H9 (cell line): ENCODE results near the gene PTPRN2. TPM values are rescaled to one million over a fixed set of nuclear protein-coding genes. Genes with fewer than 3 reads are reported as not detected.

Experiments used
- DNase-seq: peaks from one replicate; pipeline ENCODE4 v3.0.0-alpha.2; 2017
- H2AFZ ChIP-seq: one replicate; pipeline ENCODE4 v1.6.1; 2013; ENCODE audit warnings: mild to moderate bottlenecking, low read length, control low read depth, moderate library complexity
- H2AK5ac ChIP-seq: 2 replicates; pipeline ENCODE4 v1.6.1; 2013; ENCODE audit warnings: low read length, control low read depth, mixed read lengths; ENCODE audit not compliant: insufficient read length
- H2BK120ac ChIP-seq: one replicate; pipeline ENCODE4 v1.6.1; 2013; ENCODE audit warnings: low read depth, mild to moderate bottlenecking, low read length, control low read depth, inconsistent platforms; ENCODE audit not compliant: poor library complexity, severe bottlenecking
- H2BK12ac ChIP-seq: 2 replicates; pipeline ENCODE4 v1.6.1; 2013; ENCODE audit warnings: low read length, control low read depth, mixed read lengths, low read depth; ENCODE audit not compliant: insufficient read length
- H2BK15ac ChIP-seq: 2 replicates; pipeline ENCODE4 v1.6.1; 2013; ENCODE audit warnings: low read depth, low read length, control low read depth
- H2BK20ac ChIP-seq: one replicate; pipeline ENCODE4 v1.6.1; 2013; ENCODE audit warnings: low read depth, mild to moderate bottlenecking, low read length, control low read depth, inconsistent platforms; ENCODE audit not compliant: poor library complexity, severe bottlenecking
- H2BK5ac ChIP-seq: 2 replicates; pipeline ENCODE4 v1.6.1; 2013; ENCODE audit warnings: low read length, control low read depth, mixed read lengths; ENCODE audit not compliant: insufficient read length
- H3K14ac ChIP-seq: 2 replicates; pipeline ENCODE4 v1.6.1; 2013; ENCODE audit warnings: low read length, control low read depth; ENCODE audit not compliant: insufficient read depth
- H3K18ac ChIP-seq: 2 replicates; pipeline ENCODE4 v1.6.1; 2013; ENCODE audit warnings: low read depth, mild to moderate bottlenecking, mixed read lengths, low read length, control low read depth; ENCODE audit not compliant: insufficient read length
- H3K23ac ChIP-seq: 2 replicates; pipeline ENCODE4 v1.6.1; 2013; ENCODE audit warnings: low read length, control low read depth, mixed read lengths, low read depth; ENCODE audit not compliant: insufficient read length
- H3K23me2 ChIP-seq: 2 replicates; pipeline ENCODE4 v1.6.1; 2013; ENCODE audit warnings: low read depth, mild to moderate bottlenecking, mixed read lengths, low read length, control low read depth; ENCODE audit not compliant: insufficient read length, poor library complexity, severe bottlenecking
- H3K27ac ChIP-seq: 2 replicates; pipeline ENCODE4 v1.5.1; 2013; ENCODE audit warnings: low read length, control low read depth, mixed read lengths, low read depth; ENCODE audit not compliant: insufficient read length
- H3K27me3 ChIP-seq: 2 replicates; pipeline ENCODE4 v1.6.1; 2013; ENCODE audit warnings: low read length, control low read depth, inconsistent platforms; ENCODE audit not compliant: insufficient read depth
- H3K4ac ChIP-seq: 2 replicates; pipeline ENCODE4 v1.6.1; 2013; ENCODE audit warnings: low read depth, mild to moderate bottlenecking, control low read depth, inconsistent platforms, low read length, moderate library complexity
- H3K4me1 ChIP-seq: 2 replicates; pipeline ENCODE4 v1.6.1; 2013; ENCODE audit warnings: low read length, control low read depth, inconsistent platforms; ENCODE audit not compliant: insufficient read depth
- H3K4me2 ChIP-seq: 2 replicates; pipeline ENCODE4 v1.6.1; 2013; ENCODE audit warnings: low read length, control low read depth, mixed read lengths; ENCODE audit not compliant: insufficient read length, insufficient read depth
- H3K56ac ChIP-seq: 2 replicates; pipeline ENCODE4 v1.6.1; 2013; ENCODE audit warnings: low read depth, mild to moderate bottlenecking, mixed read lengths, low read length, control low read depth; ENCODE audit not compliant: insufficient read length
- H3K79me1 ChIP-seq: 2 replicates; pipeline ENCODE4 v1.6.1; 2013; ENCODE audit warnings: low read depth, mild to moderate bottlenecking, moderate library complexity, low read length, control low read depth, inconsistent platforms; ENCODE audit not compliant: insufficient read depth, poor library complexity, severe bottlenecking
- H3K79me2 ChIP-seq: 2 replicates; pipeline ENCODE4 v1.6.1; 2013; ENCODE audit warnings: low read length, control low read depth, inconsistent platforms; ENCODE audit not compliant: insufficient read depth
- H3K9ac ChIP-seq: 2 replicates; pipeline ENCODE4 v1.6.1; 2013; ENCODE audit warnings: low read length, control low read depth, mixed read lengths; ENCODE audit not compliant: insufficient read length; ENCODE audit errors: extremely low read depth
- H3K9me3 ChIP-seq: one replicate; pipeline ENCODE4 v1.6.1; 2013; ENCODE audit warnings: low read depth, low read length, inconsistent platforms; ENCODE audit not compliant: control insufficient read depth
- H3T11ph ChIP-seq: one replicate; pipeline ENCODE4 v1.6.1; 2013; ENCODE audit warnings: mild to moderate bottlenecking, low read length, control low read depth, inconsistent platforms
- H4K20me1 ChIP-seq: one replicate; pipeline ENCODE4 v1.6.1; 2013; ENCODE audit not compliant: control insufficient read depth, insufficient read length, insufficient read depth
- H4K5ac ChIP-seq: 2 replicates; pipeline ENCODE4 v1.6.1; 2013; ENCODE audit warnings: low read depth, mild to moderate bottlenecking, mixed read lengths, low read length, control low read depth; ENCODE audit not compliant: insufficient read length
- H4K8ac ChIP-seq: replicated peaks from 2 replicates; pipeline ENCODE4 v1.6.1; 2013; ENCODE audit warnings: low read length, control low read depth, mixed read lengths, low read depth; ENCODE audit not compliant: insufficient read length
- H4K91ac ChIP-seq: 2 replicates; pipeline ENCODE4 v1.6.1; 2013; ENCODE audit warnings: low read depth, mild to moderate bottlenecking, moderate library complexity, mixed read lengths, low read length, control low read depth; ENCODE audit not compliant: insufficient read length
- H3K27ac Mint-ChIP-seq, 3 experiments: 2 replicates in 2 of 3; 3 replicates in 1 of 3; pipeline ENCODE4 v1.8.0; 2020 to 2021; ENCODE audit warnings: mixed read lengths in 3 of 3, mild to moderate bottlenecking in 1 of 3, moderate library complexity in 1 of 3
- H3K27me3 Mint-ChIP-seq: 2 replicates; pipeline ENCODE4 v1.8.0; 2021; ENCODE audit warnings: low read depth, mild to moderate bottlenecking, moderate library complexity, mixed read lengths
- H3K36me3 Mint-ChIP-seq, 3 experiments: 2 replicates in 2 of 3; 3 replicates in 1 of 3; pipeline ENCODE4 v1.8.0; 2020 to 2021; ENCODE audit warnings: low read depth in 3 of 3, mixed read lengths in 3 of 3; ENCODE audit not compliant: insufficient read depth in 1 of 3
- H3K4me1 Mint-ChIP-seq, 2 experiments: 2 replicates each; pipeline ENCODE4 v1.8.0; 2020; ENCODE audit warnings: mixed read lengths in 2 of 2
- H3K4me3 Mint-ChIP-seq, 2 experiments: 2 replicates in 1 of 2; 3 replicates in 1 of 2; pipeline ENCODE4 v1.8.0; 2020 to 2021; ENCODE audit warnings: mild to moderate bottlenecking in 2 of 2, mixed read lengths in 2 of 2, moderate library complexity in 1 of 2
- H3K9me3 Mint-ChIP-seq, 2 experiments: 2 replicates in 1 of 2; 3 replicates in 1 of 2; pipeline ENCODE4 v1.8.0; 2020; ENCODE audit warnings: mild to moderate bottlenecking in 2 of 2, mixed read lengths in 2 of 2, moderate library complexity in 1 of 2
- WGBS: extraction: QIAGEN DNeasy Blood & Tissue Kit; methylation state at CpG from one replicate; pipeline ENCODE4 v1.1.7; 2013; ENCODE audit warnings: missing lambda C conversion rate, low lambda C conversion rate, mixed read lengths; ENCODE audit not compliant: insufficient read length; ENCODE audit errors: extremely low coverage; 5-methylcytosine and 5-hydroxymethylcytosine counted together
- total RNA-seq: library from RNA; stranded (reverse); gene quantifications from 2 replicates; pipeline ENCODE4 v1.2.1, GENCODE V29; 2021
- TF ChIP-seq, protein P1 (sequence below): fragments of 200-600 bp; sonication (generic); conservative IDR thresholded peaks from 3 replicates; pipeline ENCODE4 v1.8.0; 2021; ENCODE audit warnings: antibody characterized with exemption, mild to moderate bottlenecking

The PTPRN2 gene
- total RNA-seq, 1 experiment from 2014 or later: 5.2 TPM

DNA sequence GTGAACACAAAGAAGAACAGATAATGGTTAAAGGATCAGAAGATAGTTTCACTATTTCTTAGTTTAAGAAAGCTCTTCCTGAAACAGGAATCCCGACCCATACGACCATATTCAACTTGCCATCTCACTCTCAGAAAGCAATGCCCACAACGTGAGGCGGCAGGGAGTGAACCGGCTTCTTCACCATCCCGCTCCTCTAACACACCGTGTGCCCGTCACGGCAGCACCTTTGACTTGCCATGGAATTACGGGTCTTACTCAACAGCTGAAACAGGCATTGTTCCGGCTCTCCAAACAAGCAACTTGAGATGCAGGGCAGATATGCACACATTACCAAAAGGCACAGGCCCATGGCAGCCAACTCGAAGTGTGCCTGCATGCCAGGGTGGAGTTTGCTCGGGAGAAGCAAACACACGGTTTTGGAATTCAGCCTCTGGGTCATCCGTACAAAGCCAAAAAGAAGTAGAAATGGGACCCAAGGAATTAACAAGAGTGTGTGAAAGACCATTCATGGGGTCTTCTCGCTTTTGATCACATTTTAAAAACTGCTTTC is 957.2 kb downstream of the PTPRN2 start:
- no peak overlapping the region for H3T11ph ChIP-seq

More for the DNA sequence above, 957.2 kb downstream of the PTPRN2 start:
- Histone ChIP-seq H2BK120ac (no peak overlapping the region), H3K4me1 (no peaks in the 10 kb centered on the region), H2AFZ (no peak overlapping the region), H3K4ac (no peak overlapping the region), H3K23ac (no peak overlapping the region), H4K91ac (no peak overlapping the region), H3K14ac (no peak overlapping the region; the same call in 1 of the 2 replicates), H3K23me2 (no peaks in the 10 kb centered on the region), H3K79me2 (no peaks in the 10 kb centered on the region), H4K8ac (no peak overlapping the region), H3K79me1 (no peaks in the 10 kb centered on the region), H4K20me1 (no peaks in the 10 kb centered on the region), H3K27me3 (no peaks in the 10 kb centered on the region; the same call in 1 of the 2 replicates), H2AK5ac (no peak overlapping the region), H2BK20ac (no peak overlapping the region), H3K56ac (no peak overlapping the region), H3K9me3 (no peaks in the 10 kb centered on the region), H2BK15ac (no peak overlapping the region), H4K5ac (no peak overlapping the region), H3K4me2 (no peak overlapping the region), H3K27ac (no peak overlapping the region), H2BK12ac (no peak overlapping the region), H2BK5ac (no peak overlapping the region), H3K18ac (no peak overlapping the region), H3K9ac (no peak overlapping the region)
- no peak for DNase-seq
- no peak overlapping the region for H3K4me3 Mint-ChIP-seq
- no peak overlapping the region for H3K27ac Mint-ChIP-seq
- peaks cover 3 to 7% of the 10 kb centered on the region in 2 experiments; a peak in 2 of 4 replicates for H3K4me1 Mint-ChIP-seq
- WGBS: no CpG with 5 or more reads among the region's 16 CpGs
- no peaks in the 10 kb centered on the region for H3K9me3 Mint-ChIP-seq
- no peaks in the 10 kb centered on the region for H3K36me3 Mint-ChIP-seq
- H3K27me3 Mint-ChIP-seq: peaks cover 93% of the 10 kb centered on the region
- TF ChIP-seq, protein P1, sequence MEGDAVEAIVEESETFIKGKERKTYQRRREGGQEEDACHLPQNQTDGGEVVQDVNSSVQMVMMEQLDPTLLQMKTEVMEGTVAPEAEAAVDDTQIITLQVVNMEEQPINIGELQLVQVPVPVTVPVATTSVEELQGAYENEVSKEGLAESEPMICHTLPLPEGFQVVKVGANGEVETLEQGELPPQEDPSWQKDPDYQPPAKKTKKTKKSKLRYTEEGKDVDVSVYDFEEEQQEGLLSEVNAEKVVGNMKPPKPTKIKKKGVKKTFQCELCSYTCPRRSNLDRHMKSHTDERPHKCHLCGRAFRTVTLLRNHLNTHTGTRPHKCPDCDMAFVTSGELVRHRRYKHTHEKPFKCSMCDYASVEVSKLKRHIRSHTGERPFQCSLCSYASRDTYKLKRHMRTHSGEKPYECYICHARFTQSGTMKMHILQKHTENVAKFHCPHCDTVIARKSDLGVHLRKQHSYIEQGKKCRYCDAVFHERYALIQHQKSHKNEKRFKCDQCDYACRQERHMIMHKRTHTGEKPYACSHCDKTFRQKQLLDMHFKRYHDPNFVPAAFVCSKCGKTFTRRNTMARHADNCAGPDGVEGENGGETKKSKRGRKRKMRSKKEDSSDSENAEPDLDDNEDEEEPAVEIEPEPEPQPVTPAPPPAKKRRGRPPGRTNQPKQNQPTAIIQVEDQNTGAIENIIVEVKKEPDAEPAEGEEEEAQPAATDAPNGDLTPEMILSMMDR: no peak
